Neural cell (in vitro differentiated cells): ENCODE data around the gene MACROH2A1. TPM values are rescaled to one million over a fixed set of nuclear protein-coding genes. Genes with fewer than 3 reads are reported as not detected.

Experiments
- H2AFZ ChIP-seq: fragments of 200-600, 300-800 bp; sonication (generic), shearing (Covaris generic); 2 replicates; pipeline ENCODE4 v1.6.0; 2014; ENCODE audit warnings: low read depth, mild to moderate bottlenecking, antibody characterized with exemption, low read length, moderate library complexity
- H3F3A ChIP-seq: fragments of 200-600 bp; shearing (Covaris generic); 2 replicates; pipeline ENCODE4 v1.6.1; 2016; ENCODE audit warnings: mild to moderate bottlenecking, moderate library complexity, mixed read lengths, antibody characterized with exemption, low read length; ENCODE audit not compliant: insufficient read depth, poor library complexity, severe bottlenecking
- H3K27ac ChIP-seq: fragments of 200-600, 300-800 bp; sonication (generic), shearing (Covaris generic); 2 replicates; pipeline ENCODE4 v1.5.1; 2014; ENCODE audit warnings: mild to moderate bottlenecking, low read length, moderate library complexity
- H3K27me3 ChIP-seq: fragments of 300-800, 200-600 bp; sonication (generic), shearing (Covaris generic); 2 replicates; pipeline ENCODE4 v1.6.0; 2014; ENCODE audit warnings: mild to moderate bottlenecking, low read depth, low read length, moderate library complexity; ENCODE audit not compliant: insufficient read depth
- H3K36me3 ChIP-seq: fragments of 300-800, 200-600 bp; sonication (generic), shearing (Covaris generic); 2 replicates; pipeline ENCODE4 v1.5.1; 2014; ENCODE audit warnings: mild to moderate bottlenecking, antibody characterized with exemption, low read length, moderate library complexity; ENCODE audit not compliant: insufficient read depth
- H3K4me2 ChIP-seq: fragments of 300-800, 200-600 bp; sonication (generic), shearing (Covaris generic); 2 replicates; pipeline ENCODE4 v1.6.0; 2014; ENCODE audit warnings: mild to moderate bottlenecking, low read length
- H3K4me3 ChIP-seq: fragments of 300-800, 200-600 bp; sonication (generic), shearing (Covaris generic); 2 replicates; pipeline ENCODE4 v1.5.1; 2014; ENCODE audit warnings: mild to moderate bottlenecking, low read length, moderate library complexity
- H3K79me2 ChIP-seq: fragments of 200-600 bp; shearing (Covaris generic); replicated peaks from 2 replicates; pipeline ENCODE4 v1.6.0; 2014; ENCODE audit warnings: mild to moderate bottlenecking, low read length, moderate library complexity; ENCODE audit not compliant: insufficient read depth
- H3K9ac ChIP-seq: fragments of 300-800, 200-600 bp; sonication (generic), shearing (Covaris generic); 2 replicates; pipeline ENCODE4 v1.6.1; 2016; ENCODE audit warnings: mild to moderate bottlenecking, low read length, mixed read lengths
- H3K9me2 ChIP-seq: fragments of 200-600 bp; shearing (Covaris generic); 2 replicates; pipeline ENCODE4 v1.6.1; 2016; ENCODE audit warnings: mild to moderate bottlenecking, low read length, mixed read lengths; ENCODE audit not compliant: insufficient read depth
- H3K9me3 ChIP-seq: fragments of 200-600, 300-800 bp; sonication (generic), shearing (Covaris generic); 2 replicates; pipeline ENCODE4 v1.6.1; 2016; ENCODE audit warnings: mild to moderate bottlenecking, mixed run types, low read length, moderate library complexity, mixed read lengths
- H4K20me1 ChIP-seq: fragments of 200-600 bp; shearing (Covaris generic); 2 replicates; pipeline ENCODE4 v1.6.1; 2016; ENCODE audit warnings: mild to moderate bottlenecking, mixed run types; ENCODE audit not compliant: insufficient read depth
- EP300 ChIP-seq: fragments of 450-650 bp; conservative IDR thresholded peaks from 2 replicates; pipeline ENCODE4 v1.6.1; 2014; ENCODE audit warnings: antibody characterized with exemption, mild to moderate bottlenecking, moderate library complexity; ENCODE audit not compliant: poor library complexity, severe bottlenecking
- EZH2 ChIP-seq: fragments of 200-600, 300-800 bp; shearing (Covaris generic), sonication (generic); IDR thresholded peaks from 2 replicates; pipeline ENCODE4 v1.6.1; 2014; ENCODE audit warnings: antibody characterized with exemption, low read length, borderline replicate concordance, mild to moderate bottlenecking; ENCODE audit not compliant: insufficient read depth, poor library complexity, severe bottlenecking
- MXI1 ChIP-seq: fragments of 450-650 bp; conservative IDR thresholded peaks from 2 replicates; pipeline ENCODE4 v1.6.1; 2014; ENCODE audit warnings: antibody characterized with exemption, mild to moderate bottlenecking; ENCODE audit not compliant: poor library complexity, severe bottlenecking
- POLR2AphosphoS5 ChIP-seq: IDR thresholded peaks from 2 replicates; pipeline ENCODE4 v1.6.1; 2012
- RAD21 ChIP-seq: fragments of 450-650 bp; conservative IDR thresholded peaks from 2 replicates; pipeline ENCODE4 v1.6.1; 2014; ENCODE audit warnings: antibody characterized with exemption, mild to moderate bottlenecking, moderate library complexity
- SMC3 ChIP-seq: fragments of 450-650 bp; conservative IDR thresholded peaks from 2 replicates; pipeline ENCODE4 v1.6.1; 2014; ENCODE audit warnings: antibody characterized with exemption, mild to moderate bottlenecking, moderate library complexity; ENCODE audit not compliant: poor library complexity
- TAF1 ChIP-seq: IDR thresholded peaks from 2 replicates; pipeline ENCODE4 v1.6.1; 2012; ENCODE audit warnings: low read depth
- polyA plus RNA-seq: library from polyadenylated mRNA; depleted of rRNA; stranded (reverse); fragments of >200 nt; gene quantifications from 2 replicates; pipeline ENCODE4 v1.2.3, GENCODE V29; 2014
- TF ChIP-seq, protein P1 (sequence below): IDR thresholded peaks from 2 replicates; pipeline ENCODE4 v1.6.1; 2012; ENCODE audit warnings: borderline replicate concordance
- TF ChIP-seq, protein P2 (sequence below): fragments of 450-650 bp; IDR thresholded peaks from 2 replicates; pipeline ENCODE4 v1.5.1; 2014; ENCODE audit warnings: antibody characterized with exemption, mild to moderate bottlenecking, moderate library complexity; ENCODE audit not compliant: poor library complexity, severe bottlenecking

Gene MACROH2A1
- polyA plus RNA-seq, 1 donor from 2014 or later = 351 TPM

DNA sequence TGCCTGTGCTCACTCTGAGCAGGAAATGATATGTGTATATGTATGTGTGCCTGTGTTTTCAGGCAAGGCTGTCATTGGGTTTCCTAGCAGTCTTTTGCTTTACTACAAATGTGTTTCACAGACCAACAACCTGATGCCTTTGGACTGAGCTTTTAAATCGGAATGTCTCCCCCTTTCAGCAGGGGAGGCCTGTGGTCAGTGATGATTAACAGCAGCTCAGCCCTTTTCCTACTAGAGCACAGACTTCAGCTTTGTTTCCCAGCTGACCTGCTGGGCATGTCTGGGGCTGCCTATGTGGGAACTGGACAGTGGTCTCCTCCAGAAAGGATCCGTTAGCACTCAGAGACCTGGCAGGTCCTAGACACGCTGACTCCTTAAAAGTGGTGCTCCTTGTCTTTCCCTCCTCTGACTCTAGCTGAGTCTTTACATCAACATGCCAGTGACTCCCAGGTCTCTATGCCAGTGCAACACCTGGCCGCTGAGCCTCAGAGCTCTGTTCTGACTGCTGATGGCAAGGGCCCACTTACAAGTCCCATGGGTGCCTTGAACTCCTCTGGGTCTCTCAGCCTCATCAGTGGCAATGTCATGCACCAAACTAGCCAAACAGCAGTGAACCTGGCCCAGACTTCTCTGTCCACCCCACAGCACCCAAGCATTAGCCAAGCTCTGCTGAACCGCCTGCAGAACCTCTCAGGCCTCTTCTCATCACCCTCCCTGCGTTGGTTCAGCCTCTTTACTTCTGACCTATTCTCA, 7.7 kb downstream of the MACROH2A1 start:
- Histone ChIP-seq H2AFZ (no peak overlapping the region), H3K4me3 (no peak overlapping the region), H3F3A (no peaks in the 10 kb centered on the region), H3K9me3 (no peaks in the 10 kb centered on the region), H3K79me2 (peaks cover 82% of the 10 kb centered on the region), H3K36me3 (no peaks in the 10 kb centered on the region), H3K27ac (no peak overlapping the region), H3K9ac (no peak overlapping the region), H3K9me2 (no peaks in the 10 kb centered on the region), H3K4me2 (no peak overlapping the region), H4K20me1 (no peaks in the 10 kb centered on the region), H3K27me3 (no peaks in the 10 kb centered on the region)
- TF ChIP-seq POLR2AphosphoS5 (no peak), MXI1 (no peak), EP300 (no peak), EZH2 (no peak), SMC3 (no peak), TAF1 (no peak), RAD21 (no peak)

DNA sequence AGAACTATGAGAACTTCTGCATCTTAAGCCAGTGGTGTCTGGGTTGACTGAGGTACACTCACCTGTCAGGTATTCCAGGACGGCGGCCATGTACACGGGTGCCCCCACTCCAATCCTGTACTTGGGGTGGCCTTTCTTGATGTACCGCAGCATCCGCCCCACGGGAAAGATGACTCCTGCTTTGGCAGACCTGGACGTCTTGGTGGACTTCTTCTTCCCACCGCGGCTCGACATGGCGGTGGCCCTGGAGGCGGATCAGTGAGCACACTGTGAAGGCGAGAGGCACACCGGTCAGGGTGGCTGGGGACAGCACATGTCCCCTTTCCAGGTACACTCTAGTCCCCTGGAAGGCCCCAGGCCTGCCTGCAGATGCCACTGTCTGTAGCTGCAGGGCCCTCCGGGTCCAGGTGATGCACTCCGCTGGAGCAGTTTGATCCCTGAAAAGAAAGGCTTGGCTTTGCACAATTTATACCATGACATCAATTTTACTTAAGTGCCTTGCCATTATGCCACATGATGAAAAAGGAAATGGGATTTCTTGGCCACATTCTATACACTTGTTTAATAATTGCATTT, 10.1 kb downstream of the MACROH2A1 start:
- no peaks in the 10 kb centered on the region for H3K9me3 ChIP-seq
- H3K27me3 ChIP-seq = no peaks in the 10 kb centered on the region
- peaks cover 3% of the 10 kb centered on the region for H4K20me1 ChIP-seq
- TF ChIP-seq, protein P1, sequence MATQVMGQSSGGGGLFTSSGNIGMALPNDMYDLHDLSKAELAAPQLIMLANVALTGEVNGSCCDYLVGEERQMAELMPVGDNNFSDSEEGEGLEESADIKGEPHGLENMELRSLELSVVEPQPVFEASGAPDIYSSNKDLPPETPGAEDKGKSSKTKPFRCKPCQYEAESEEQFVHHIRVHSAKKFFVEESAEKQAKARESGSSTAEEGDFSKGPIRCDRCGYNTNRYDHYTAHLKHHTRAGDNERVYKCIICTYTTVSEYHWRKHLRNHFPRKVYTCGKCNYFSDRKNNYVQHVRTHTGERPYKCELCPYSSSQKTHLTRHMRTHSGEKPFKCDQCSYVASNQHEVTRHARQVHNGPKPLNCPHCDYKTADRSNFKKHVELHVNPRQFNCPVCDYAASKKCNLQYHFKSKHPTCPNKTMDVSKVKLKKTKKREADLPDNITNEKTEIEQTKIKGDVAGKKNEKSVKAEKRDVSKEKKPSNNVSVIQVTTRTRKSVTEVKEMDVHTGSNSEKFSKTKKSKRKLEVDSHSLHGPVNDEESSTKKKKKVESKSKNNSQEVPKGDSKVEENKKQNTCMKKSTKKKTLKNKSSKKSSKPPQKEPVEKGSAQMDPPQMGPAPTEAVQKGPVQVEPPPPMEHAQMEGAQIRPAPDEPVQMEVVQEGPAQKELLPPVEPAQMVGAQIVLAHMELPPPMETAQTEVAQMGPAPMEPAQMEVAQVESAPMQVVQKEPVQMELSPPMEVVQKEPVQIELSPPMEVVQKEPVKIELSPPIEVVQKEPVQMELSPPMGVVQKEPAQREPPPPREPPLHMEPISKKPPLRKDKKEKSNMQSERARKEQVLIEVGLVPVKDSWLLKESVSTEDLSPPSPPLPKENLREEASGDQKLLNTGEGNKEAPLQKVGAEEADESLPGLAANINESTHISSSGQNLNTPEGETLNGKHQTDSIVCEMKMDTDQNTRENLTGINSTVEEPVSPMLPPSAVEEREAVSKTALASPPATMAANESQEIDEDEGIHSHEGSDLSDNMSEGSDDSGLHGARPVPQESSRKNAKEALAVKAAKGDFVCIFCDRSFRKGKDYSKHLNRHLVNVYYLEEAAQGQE = no peak
- TF ChIP-seq POLR2AphosphoS5 = no peak
- TF ChIP-seq, protein P2, sequence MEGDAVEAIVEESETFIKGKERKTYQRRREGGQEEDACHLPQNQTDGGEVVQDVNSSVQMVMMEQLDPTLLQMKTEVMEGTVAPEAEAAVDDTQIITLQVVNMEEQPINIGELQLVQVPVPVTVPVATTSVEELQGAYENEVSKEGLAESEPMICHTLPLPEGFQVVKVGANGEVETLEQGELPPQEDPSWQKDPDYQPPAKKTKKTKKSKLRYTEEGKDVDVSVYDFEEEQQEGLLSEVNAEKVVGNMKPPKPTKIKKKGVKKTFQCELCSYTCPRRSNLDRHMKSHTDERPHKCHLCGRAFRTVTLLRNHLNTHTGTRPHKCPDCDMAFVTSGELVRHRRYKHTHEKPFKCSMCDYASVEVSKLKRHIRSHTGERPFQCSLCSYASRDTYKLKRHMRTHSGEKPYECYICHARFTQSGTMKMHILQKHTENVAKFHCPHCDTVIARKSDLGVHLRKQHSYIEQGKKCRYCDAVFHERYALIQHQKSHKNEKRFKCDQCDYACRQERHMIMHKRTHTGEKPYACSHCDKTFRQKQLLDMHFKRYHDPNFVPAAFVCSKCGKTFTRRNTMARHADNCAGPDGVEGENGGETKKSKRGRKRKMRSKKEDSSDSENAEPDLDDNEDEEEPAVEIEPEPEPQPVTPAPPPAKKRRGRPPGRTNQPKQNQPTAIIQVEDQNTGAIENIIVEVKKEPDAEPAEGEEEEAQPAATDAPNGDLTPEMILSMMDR = no peak
- no peak for TF ChIP-seq MXI1
- TF ChIP-seq EP300 = no peak
- no peak for TF ChIP-seq SMC3
- TF ChIP-seq RAD21 = no peak
- TF ChIP-seq EZH2 = no peak
- TF ChIP-seq TAF1 = no peak
- H3K36me3 ChIP-seq = no peaks in the 10 kb centered on the region
- H3K79me2 ChIP-seq = peaks cover 64% of the 10 kb centered on the region
- no peak overlapping the region for H3K4me2 ChIP-seq
- H2AFZ ChIP-seq = no peak overlapping the region
- H3K9ac ChIP-seq = no peak overlapping the region
- H3F3A ChIP-seq = no peaks in the 10 kb centered on the region
- H3K9me2 ChIP-seq = no peaks in the 10 kb centered on the region
- H3K4me3 ChIP-seq = no peak overlapping the region
- H3K27ac ChIP-seq = no peak overlapping the region
